ENCODE results near the gene CHID1. TPM values are rescaled to one million over a fixed set of nuclear protein-coding genes. Genes with fewer than 3 reads are reported as not detected.

Gene CHID1
- total RNA-seq, 1 donor from 2014 or later: 46.8 TPM

GRCh38 chr11:865462-866430, 44.9 kb downstream of the CHID1 start:
- no peak for DNase-seq (ENCODE audit: low read depth, low spot score)

- no peak for DNase-seq (ENCODE audit: low read depth, low spot score)
These were observed 45.7 kb downstream of the CHID1 start for GRCh38 chr11:864898-865297.

GRCh38 chr11:863910-864827, 46.4 kb downstream of the CHID1 start:
- no peak for DNase-seq (ENCODE audit: low read depth, low spot score)

- no peak for DNase-seq (ENCODE audit: low read depth, low spot score)
These were observed 47.3 kb downstream of the CHID1 start for GRCh38 chr11:863023-863909.

GRCh38 chr11:862696-863022, 48.0 kb downstream of the CHID1 start:
- no peak for DNase-seq (ENCODE audit: low read depth, low spot score)

- DNase-seq (ENCODE audit: low read depth, low spot score): no peak
These were observed 48.4 kb downstream of the CHID1 start for GRCh38 chr11:862081-862661.

- DNase-seq (ENCODE audit: low read depth, low spot score): no peak
These were observed 49.5 kb downstream of the CHID1 start for GRCh38 chr11:861105-861479.

- no peak for DNase-seq (ENCODE audit: low read depth, low spot score)
These were observed 50.1 kb downstream of the CHID1 start for GRCh38 chr11:860234-861104.

- DNase-seq (ENCODE audit: low read depth, low spot score): no peak
These were observed 51.0 kb downstream of the CHID1 start for GRCh38 chr11:859394-860131.

GRCh38 chr11:858762-859339, 51.8 kb downstream of the CHID1 start:
- no peak for DNase-seq (ENCODE audit: low read depth, low spot score)

GRCh38 chr11:858053-858761, 52.4 kb downstream of the CHID1 start:
- DNase-seq (ENCODE audit: low read depth, low spot score): no peak

GRCh38 chr11:856397-856796, 54.2 kb downstream of the CHID1 start:
- DNase-seq (ENCODE audit: low read depth, low spot score): no peak

GRCh38 chr11:855796-856195, 54.8 kb downstream of the CHID1 start:
- DNase-seq (ENCODE audit: low read depth, low spot score): no peak

- DNase-seq (ENCODE audit: low read depth, low spot score): no peak
These were observed 55.3 kb downstream of the CHID1 start for GRCh38 chr11:855330-855674.

- no peak for DNase-seq (ENCODE audit: low read depth, low spot score)
These were observed 55.8 kb downstream of the CHID1 start for GRCh38 chr11:854601-855329.

- no peak for DNase-seq (ENCODE audit: low read depth, low spot score)
These were observed 56.7 kb downstream of the CHID1 start for GRCh38 chr11:853682-854448.

- no peak for DNase-seq (ENCODE audit: low read depth, low spot score)
These were observed 57.8 kb downstream of the CHID1 start for GRCh38 chr11:852762-853161.

Data from pulmonary artery endothelial cell (primary cell).